AG10803 (cell line): ENCODE data around the gene LRIT1.
A peak's percentile ranks its signal among the peaks of the same experiment; 100 is the strongest.

Experiments
- DNase-seq: peaks from one replicate; pipeline ENCODE4 v3.0.0; 2010; ENCODE audit warnings: low read depth
- H3K4me3 ChIP-seq: 2 replicates; pipeline ENCODE4 v1.5.1; 2011; ENCODE audit warnings: mild to moderate bottlenecking, low read length, control low read depth
- CTCF ChIP-seq: conservative IDR thresholded peaks from 2 replicates; pipeline ENCODE4 v1.5.1; 2011; ENCODE audit warnings: mild to moderate bottlenecking, low read length, control low read depth, inconsistent platforms

The LRIT1 gene

DNA sequence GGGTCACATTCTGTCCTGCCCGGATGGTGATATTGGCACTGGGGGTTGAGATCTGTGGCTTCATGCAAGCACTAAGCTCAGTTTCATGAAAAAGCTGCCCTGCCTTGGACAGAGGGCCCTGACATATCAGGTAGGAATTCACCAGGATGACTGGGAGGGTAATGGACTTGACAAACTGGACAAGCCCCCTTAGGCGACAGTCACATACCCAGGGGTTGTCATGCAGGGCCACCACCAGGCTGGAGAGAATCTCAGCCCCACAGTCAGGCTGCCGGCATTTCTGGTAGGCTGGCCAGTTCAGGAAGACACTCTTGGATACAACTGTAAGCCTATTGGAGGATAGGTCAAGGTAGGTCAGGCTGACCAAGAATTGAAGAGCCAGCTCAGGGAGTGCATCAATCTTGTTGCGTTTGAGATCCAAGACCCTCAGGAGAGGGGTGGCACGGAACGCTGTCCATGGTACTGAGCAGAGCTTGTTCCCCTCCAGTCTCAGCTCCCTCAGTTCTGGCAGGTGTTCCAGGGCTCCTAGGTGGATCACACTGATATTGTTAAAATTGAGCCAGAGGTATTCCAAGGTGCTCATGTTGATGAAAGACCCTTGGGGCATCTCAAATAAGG lies 16.8 kb downstream of the LRIT1 start:
- H3K4me3 ChIP-seq, result no peak overlapping the region
- DNase-seq, result no peak

GRCh38 chr10:84221916-84222315 lies 19.4 kb downstream of the LRIT1 start:
- no peak for TF ChIP-seq CTCF
- DNase-seq, result no peak
- H3K4me3 ChIP-seq, result no peak overlapping the region

More for the DNA sequence above, 16.8 kb downstream of the LRIT1 start:
- TF ChIP-seq CTCF, result no peak

DNA sequence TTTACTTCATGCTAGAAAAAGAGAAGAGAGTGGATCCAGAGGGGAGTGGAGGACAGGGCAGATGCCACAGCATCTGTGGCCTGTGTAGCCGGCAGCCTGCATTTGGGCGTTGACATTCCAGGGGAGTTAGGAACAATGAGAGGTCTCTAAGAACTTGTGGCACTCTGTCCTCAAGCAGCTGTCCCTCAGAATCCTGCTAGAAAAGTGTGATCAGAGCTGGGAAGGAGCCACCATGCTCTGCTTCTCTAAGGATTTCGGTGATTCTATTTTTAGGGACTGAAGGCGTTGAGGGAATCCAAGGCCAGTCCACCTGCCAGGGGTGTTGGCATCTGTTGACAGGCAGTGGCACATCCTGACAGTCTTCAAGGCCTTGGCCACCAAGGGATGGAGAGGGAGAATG lies 23.6 kb downstream of the LRIT1 start:
- no peak for TF ChIP-seq CTCF
- DNase-seq, result no peak
- no peak overlapping the region for H3K4me3 ChIP-seq

- DNase-seq, result no peak
- TF ChIP-seq CTCF, result no peak
- H3K4me3 ChIP-seq, result no peak overlapping the region
These were observed 24.5 kb downstream of the LRIT1 start for GRCh38 chr10:84216834-84217233.

- no peak for DNase-seq
- TF ChIP-seq CTCF, result peak; percentile 41
- H3K4me3 ChIP-seq, result no peak overlapping the region
These were observed 26.6 kb downstream of the LRIT1 start for GRCh38 chr10:84214612-84215235.

DNA sequence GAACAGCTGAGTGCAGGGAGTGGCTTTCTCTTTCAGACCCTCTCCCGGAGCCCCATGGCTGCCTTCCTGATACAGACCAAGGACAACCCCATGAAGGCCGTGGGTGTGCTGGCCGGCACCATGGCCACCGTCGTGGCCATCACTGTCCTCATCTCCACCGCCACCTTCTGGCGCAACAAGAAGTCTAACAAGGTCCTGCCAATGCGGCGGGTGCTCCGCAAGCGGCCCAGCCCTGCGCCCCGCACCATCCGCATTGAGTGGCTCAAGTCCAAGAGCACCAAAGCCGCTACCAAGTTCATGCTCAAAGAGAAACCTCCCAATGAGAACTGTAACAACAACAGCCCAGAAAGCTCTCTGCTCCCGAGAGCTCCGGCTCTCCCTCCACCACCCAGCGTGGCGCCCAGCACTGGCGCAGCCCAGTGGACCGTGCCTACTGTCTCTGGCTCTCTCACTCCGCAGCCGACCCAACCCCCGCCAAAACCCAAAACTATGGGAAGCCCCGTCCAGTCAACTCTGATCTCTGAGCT lies 27.2 kb downstream of the LRIT1 start:
- TF ChIP-seq CTCF, result no peak
- DNase-seq, result no peak
- no peak overlapping the region for H3K4me3 ChIP-seq

- no peak for TF ChIP-seq CTCF
- no peak for DNase-seq
- H3K4me3 ChIP-seq, result no peak overlapping the region
These were observed 28.3 kb downstream of the LRIT1 start for GRCh38 chr10:84213076-84213475.
